HepG2 (cell line): ENCODE results near the gene TMEM141. TPM values are rescaled to one million over a fixed set of nuclear protein-coding genes. Genes with fewer than 3 reads are reported as not detected.
A peak's percentile ranks its signal among the peaks of the same experiment; 100 is the strongest.

Source experiments
- ARID2 ChIP-seq: sonication (generic); formaldehyde crosslinking; IDR thresholded peaks from 2 replicates; pipeline ENCODE4 v1.8.1; 2022; ENCODE audit warnings: mild to moderate bottlenecking, missing genetic modification reagents, borderline replicate concordance
- E2F2 ChIP-seq: sonication (generic); formaldehyde crosslinking; IDR thresholded peaks from 2 replicates; pipeline ENCODE4 v1.4.0; 2020; ENCODE audit warnings: missing genetic modification reagents, borderline replicate concordance
- ETV5 ChIP-seq: IDR thresholded peaks from 2 replicates; pipeline ENCODE4 v1.6.1; 2018; ENCODE audit warnings: missing biosample characterization, missing genetic modification reagents, inconsistent platforms, borderline replicate concordance
- GATAD2A ChIP-seq: IDR thresholded peaks from 2 replicates; pipeline ENCODE4 v1.6.1; 2016
- HMGXB3 ChIP-seq: sonication (generic); formaldehyde crosslinking; IDR thresholded peaks from 2 replicates; pipeline ENCODE4 v1.4.0; 2020; ENCODE audit warnings: missing genetic modification reagents, borderline replicate concordance
- HNRNPLL ChIP-seq: fragments of 200-400 bp; formaldehyde crosslinking; IDR thresholded peaks from 2 replicates; pipeline ENCODE4 v1.6.1; 2017; ENCODE audit warnings: mild to moderate bottlenecking, low read depth, low read length; ENCODE audit not compliant: poor library complexity, severe bottlenecking
- MEIS2 ChIP-seq: sonication (generic); formaldehyde crosslinking; IDR thresholded peaks from 2 replicates; pipeline ENCODE4 v1.9.0; 2021; ENCODE audit warnings: mild to moderate bottlenecking, missing genetic modification reagents
- ZGPAT ChIP-seq: IDR thresholded peaks from 2 replicates; pipeline ENCODE4 v1.6.1; 2016; ENCODE audit warnings: mild to moderate bottlenecking
- ZIK1 ChIP-seq: sonication (generic); formaldehyde crosslinking; IDR thresholded peaks from 2 replicates; pipeline ENCODE4 v1.5.0; 2020; ENCODE audit warnings: mild to moderate bottlenecking, low read depth, missing genetic modification reagents, borderline replicate concordance
- ZNF281 ChIP-seq: sonication (generic); formaldehyde crosslinking; IDR thresholded peaks from 2 replicates; pipeline ENCODE4 v1.4.0; 2020; ENCODE audit warnings: missing genetic modification reagents, borderline replicate concordance
- ZNF556 ChIP-seq: sonication (generic); formaldehyde crosslinking; IDR thresholded peaks from 2 replicates; pipeline ENCODE4 v1.4.0; 2020; ENCODE audit warnings: mild to moderate bottlenecking, missing genetic modification reagents, borderline replicate concordance
- ZNF784 ChIP-seq: sonication (generic); formaldehyde crosslinking; IDR thresholded peaks from 2 replicates; pipeline ENCODE4 v1.5.1; 2020; ENCODE audit warnings: missing genetic modification reagents, mild to moderate bottlenecking, borderline replicate concordance
- ZNF883 ChIP-seq: sonication (generic); formaldehyde crosslinking; IDR thresholded peaks from 2 replicates; pipeline ENCODE4 v1.5.1; 2020; ENCODE audit warnings: mild to moderate bottlenecking, missing genetic modification reagents; ENCODE audit errors: not compliant biosample characterization
- ZZZ3 ChIP-seq: sonication (generic); formaldehyde crosslinking; IDR thresholded peaks from 2 replicates; pipeline ENCODE4 v1.4.0; 2020; ENCODE audit warnings: missing genetic modification reagents, mild to moderate bottlenecking, borderline replicate concordance
- polyA plus RNA-seq, 8 experiments: library from polyadenylated mRNA; depleted of rRNA in 3 of 8; stranded (reverse) in 7 of 8; unstranded in 1 of 8; fragments of >200 nt; fragmentation: Illumina TruSeq in 4 of 8; extraction: Trizol in 4 of 8; gene quantifications; 2 replicates each; pipeline versions ENCODE4 v1.2.1 to v1.2.3, GENCODE V29; 2011 to 2016; ENCODE audit warnings: low read depth in 4 of 8, missing spikeins in 1 of 8, mixed read lengths in 1 of 8; ENCODE audit not compliant: insufficient read depth in 1 of 8
- total RNA-seq, 5 experiments: library from RNA; depleted of rRNA; stranded (reverse); fragments of >200 nt; fragmentation: Illumina TruSeq; extraction: Trizol; gene quantifications; 2 replicates each; pipeline ENCODE4 v1.2.3, GENCODE V29; 2016; ENCODE audit warnings: low read depth in 1 of 5

The TMEM141 gene
- total and polyA plus RNA-seq, 2 of the 13 experiments (the other 11 are each of a cell fraction or from before 2014, with no cell fraction given), result 81.0 to 202 TPM

- peak; percentile 36; the same call in 1 of the 2 replicates for TF ChIP-seq ZNF281
- TF ChIP-seq GATAD2A (CRISPR knock-in tag), result peak; percentile 19; the same call in 1 of the 2 replicates
- peak; percentile 39 for TF ChIP-seq ZNF883 (CRISPR knock-in tag)
- 0 out of 2 replicates have a peak, but pooled peaks have one; percentile 55 for TF ChIP-seq ZZZ3
- peak; percentile 47; the same call in 1 of the 2 replicates for TF ChIP-seq ZGPAT (CRISPR knock-in tag)
- 0 out of 2 replicates have a peak, but pooled peaks have one; percentile 67 for TF ChIP-seq ARID2 (CRISPR knock-in tag)
- TF ChIP-seq HNRNPLL, result peak; percentile 45
- TF ChIP-seq ZNF556 (CRISPR knock-in tag), result peak; percentile 43; the same call in 1 of the 2 replicates
- TF ChIP-seq ZNF784, result peak; percentile 84; the same call in 1 of the 2 replicates
- peak; percentile 14; the same call in 1 of the 2 replicates for TF ChIP-seq MEIS2 (CRISPR knock-in tag)
- TF ChIP-seq HMGXB3 (CRISPR knock-in tag), result peak; percentile 47; the same call in 1 of the 2 replicates
- 0 out of 2 replicates have a peak, but pooled peaks have one; percentile 39 for TF ChIP-seq E2F2
- TF ChIP-seq ETV5 (CRISPR knock-in tag), result peak; percentile 28; the same call in 1 of the 2 replicates
- peak; percentile 82; the same call in 1 of the 2 replicates for TF ChIP-seq ZIK1 (CRISPR knock-in tag)
Observed at GRCh38 chr9:136842380-136842948, 51.3 kb downstream of the TMEM141 start, which contains the start of gene AJM1 (continued).
